IMR-90 (cell line): ENCODE results near the gene GFRA3.

Experiments
- BHLHE40 ChIP-seq: fragments of 150-350 bp; IDR thresholded peaks from 2 replicates; pipeline ENCODE4 v1.6.1; 2016; ENCODE audit warnings: mild to moderate bottlenecking, low read depth, low read length
- CEBPB ChIP-seq: IDR thresholded peaks from 2 replicates; pipeline ENCODE4 v1.6.1; 2012; ENCODE audit warnings: low read depth, low read length, improper control_type of control experiment
- CHD1 ChIP-seq: IDR thresholded peaks from 2 replicates; pipeline ENCODE4 v1.6.1; 2012; ENCODE audit warnings: low read depth, low read length, improper control_type of control experiment
- MAFK ChIP-seq: IDR thresholded peaks from 2 replicates; pipeline ENCODE4 v1.6.1; 2012; ENCODE audit warnings: low read depth, low read length, improper control_type of control experiment
- MAZ ChIP-seq: IDR thresholded peaks from 2 replicates; pipeline ENCODE4 v1.6.1; 2012; ENCODE audit warnings: low read depth, mild to moderate bottlenecking, low read length, improper control_type of control experiment, moderate library complexity, borderline replicate concordance
- MXI1 ChIP-seq: IDR thresholded peaks from 2 replicates; pipeline ENCODE4 v1.6.1; 2012; ENCODE audit warnings: low read depth, mild to moderate bottlenecking, low read length, moderate library complexity, borderline replicate concordance
- POLR2A ChIP-seq: IDR thresholded peaks from 2 replicates; pipeline ENCODE4 v1.6.1; 2012; ENCODE audit warnings: mild to moderate bottlenecking, low read depth, low read length
- RAD21 ChIP-seq: IDR thresholded peaks from 2 replicates; pipeline ENCODE4 v1.6.1; 2012; ENCODE audit warnings: low read length, improper control_type of control experiment
- RCOR1 ChIP-seq: IDR thresholded peaks from 2 replicates; pipeline ENCODE4 v1.6.1; 2012; ENCODE audit warnings: mild to moderate bottlenecking, low read length, improper control_type of control experiment; ENCODE audit not compliant: insufficient replicate concordance
- RFX5 ChIP-seq: IDR thresholded peaks from 2 replicates; pipeline ENCODE4 v1.8.0; 2012; ENCODE audit warnings: low read depth, mild to moderate bottlenecking, low read length, moderate library complexity
- SMC3 ChIP-seq: fragments of 150-350 bp; IDR thresholded peaks from 2 replicates; pipeline ENCODE4 v1.6.1; 2016; ENCODE audit warnings: low read depth, mild to moderate bottlenecking, antibody characterized with exemption, low read length, moderate library complexity
- TF ChIP-seq, protein P1 (sequence below): conservative IDR thresholded peaks from 2 replicates; pipeline ENCODE4 v1.5.1; 2012; ENCODE audit warnings: mild to moderate bottlenecking, low read depth, low read length, improper control_type of control experiment
- TF ChIP-seq, protein P2 (sequence below): fragments of 150-350 bp; IDR thresholded peaks from 2 replicates; pipeline ENCODE4 v1.6.1; 2016; ENCODE audit warnings: low read depth, mild to moderate bottlenecking, low read length, moderate library complexity, borderline replicate concordance

DNA sequence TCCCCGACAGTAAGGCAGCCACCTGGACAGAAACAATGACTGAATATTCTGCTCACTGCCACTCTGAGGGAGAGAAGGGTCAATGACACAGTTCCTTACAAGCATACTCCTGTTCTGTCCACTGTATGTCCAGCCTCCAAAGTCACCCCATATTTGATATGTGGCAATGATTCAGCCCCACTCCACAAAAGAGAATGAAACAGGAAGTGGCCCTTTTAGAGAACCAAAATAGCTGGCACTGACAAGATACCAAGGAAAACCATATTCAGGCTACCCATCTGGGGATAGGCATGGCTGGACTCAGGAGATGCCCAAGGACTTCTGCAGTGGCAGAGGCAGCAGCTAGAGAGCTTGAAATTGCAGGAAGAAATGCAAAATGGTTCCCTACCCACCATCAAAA is 12.8 kb upstream of the GFRA3 start:
- TF ChIP-seq, protein P1, sequence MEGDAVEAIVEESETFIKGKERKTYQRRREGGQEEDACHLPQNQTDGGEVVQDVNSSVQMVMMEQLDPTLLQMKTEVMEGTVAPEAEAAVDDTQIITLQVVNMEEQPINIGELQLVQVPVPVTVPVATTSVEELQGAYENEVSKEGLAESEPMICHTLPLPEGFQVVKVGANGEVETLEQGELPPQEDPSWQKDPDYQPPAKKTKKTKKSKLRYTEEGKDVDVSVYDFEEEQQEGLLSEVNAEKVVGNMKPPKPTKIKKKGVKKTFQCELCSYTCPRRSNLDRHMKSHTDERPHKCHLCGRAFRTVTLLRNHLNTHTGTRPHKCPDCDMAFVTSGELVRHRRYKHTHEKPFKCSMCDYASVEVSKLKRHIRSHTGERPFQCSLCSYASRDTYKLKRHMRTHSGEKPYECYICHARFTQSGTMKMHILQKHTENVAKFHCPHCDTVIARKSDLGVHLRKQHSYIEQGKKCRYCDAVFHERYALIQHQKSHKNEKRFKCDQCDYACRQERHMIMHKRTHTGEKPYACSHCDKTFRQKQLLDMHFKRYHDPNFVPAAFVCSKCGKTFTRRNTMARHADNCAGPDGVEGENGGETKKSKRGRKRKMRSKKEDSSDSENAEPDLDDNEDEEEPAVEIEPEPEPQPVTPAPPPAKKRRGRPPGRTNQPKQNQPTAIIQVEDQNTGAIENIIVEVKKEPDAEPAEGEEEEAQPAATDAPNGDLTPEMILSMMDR: no peak
- TF ChIP-seq POLR2A (no peak), MAZ (no peak), MXI1 (no peak), MAFK (no peak), CEBPB (no peak), RCOR1 (no peak), RAD21 (no peak), SMC3 (no peak), RFX5 (no peak), CHD1 (no peak), BHLHE40 (no peak)
- TF ChIP-seq, protein P2, sequence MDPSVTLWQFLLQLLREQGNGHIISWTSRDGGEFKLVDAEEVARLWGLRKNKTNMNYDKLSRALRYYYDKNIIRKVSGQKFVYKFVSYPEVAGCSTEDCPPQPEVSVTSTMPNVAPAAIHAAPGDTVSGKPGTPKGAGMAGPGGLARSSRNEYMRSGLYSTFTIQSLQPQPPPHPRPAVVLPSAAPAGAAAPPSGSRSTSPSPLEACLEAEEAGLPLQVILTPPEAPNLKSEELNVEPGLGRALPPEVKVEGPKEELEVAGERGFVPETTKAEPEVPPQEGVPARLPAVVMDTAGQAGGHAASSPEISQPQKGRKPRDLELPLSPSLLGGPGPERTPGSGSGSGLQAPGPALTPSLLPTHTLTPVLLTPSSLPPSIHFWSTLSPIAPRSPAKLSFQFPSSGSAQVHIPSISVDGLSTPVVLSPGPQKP: no peak
